ENCODE measurements around the gene PAH. TPM values are rescaled to one million over a fixed set of nuclear protein-coding genes. Genes with fewer than 3 reads are reported as not detected.

Gene PAH
- total RNA-seq, 2 donors from 2014 or later: 7.3 to 39.6 TPM

DNA sequence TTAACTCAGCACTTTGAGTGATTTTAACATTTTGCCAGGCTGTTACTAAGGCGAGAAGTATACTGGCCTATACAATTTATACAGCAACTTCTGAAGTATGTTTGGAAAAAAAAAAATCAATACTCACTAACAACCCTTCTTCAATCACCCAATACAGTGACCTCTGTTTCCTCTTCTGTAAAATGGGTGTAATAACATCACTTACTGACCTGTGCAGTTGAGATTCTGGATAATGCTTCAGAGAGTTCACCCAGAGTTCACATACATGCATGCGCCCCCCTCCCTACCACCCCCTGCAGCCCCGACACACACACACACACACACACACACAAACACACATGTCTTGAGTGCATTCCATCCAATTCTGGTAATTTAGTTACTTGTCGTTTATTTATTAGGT is 9.1 kb downstream of the PAH start:
- H3K36me3 ChIP-seq (replicated peaks in 1 of 2; ENCODE audit: insufficient read depth in 1 of 2, low read depth in 2 of 2): no peaks in the 10 kb centered on the region
- no peak for DNase-seq
- no peaks in the 10 kb centered on the region for H3K27me3 ChIP-seq
- H3K9me3 ChIP-seq: no peaks in the 10 kb centered on the region
- ATAC-seq: no peak
- intact Hi-C loops (cut with DNase I): no loop called here
- no peak overlapping the region for H3K27ac ChIP-seq
- H3K4me3 ChIP-seq: no peak overlapping the region
- H3K4me1 ChIP-seq: peaks cover 4% of the 10 kb centered on the region
- WGBS, 2 donors: 47 to 52% methylated on average over 4 of the region's 4 CpGs
- TF ChIP-seq, protein P1, sequence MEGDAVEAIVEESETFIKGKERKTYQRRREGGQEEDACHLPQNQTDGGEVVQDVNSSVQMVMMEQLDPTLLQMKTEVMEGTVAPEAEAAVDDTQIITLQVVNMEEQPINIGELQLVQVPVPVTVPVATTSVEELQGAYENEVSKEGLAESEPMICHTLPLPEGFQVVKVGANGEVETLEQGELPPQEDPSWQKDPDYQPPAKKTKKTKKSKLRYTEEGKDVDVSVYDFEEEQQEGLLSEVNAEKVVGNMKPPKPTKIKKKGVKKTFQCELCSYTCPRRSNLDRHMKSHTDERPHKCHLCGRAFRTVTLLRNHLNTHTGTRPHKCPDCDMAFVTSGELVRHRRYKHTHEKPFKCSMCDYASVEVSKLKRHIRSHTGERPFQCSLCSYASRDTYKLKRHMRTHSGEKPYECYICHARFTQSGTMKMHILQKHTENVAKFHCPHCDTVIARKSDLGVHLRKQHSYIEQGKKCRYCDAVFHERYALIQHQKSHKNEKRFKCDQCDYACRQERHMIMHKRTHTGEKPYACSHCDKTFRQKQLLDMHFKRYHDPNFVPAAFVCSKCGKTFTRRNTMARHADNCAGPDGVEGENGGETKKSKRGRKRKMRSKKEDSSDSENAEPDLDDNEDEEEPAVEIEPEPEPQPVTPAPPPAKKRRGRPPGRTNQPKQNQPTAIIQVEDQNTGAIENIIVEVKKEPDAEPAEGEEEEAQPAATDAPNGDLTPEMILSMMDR (IDR thresholded peaks at IDR 0.05): no peak
- no peak for TF ChIP-seq POLR2A (IDR thresholded peaks at IDR 0.05)

DNA sequence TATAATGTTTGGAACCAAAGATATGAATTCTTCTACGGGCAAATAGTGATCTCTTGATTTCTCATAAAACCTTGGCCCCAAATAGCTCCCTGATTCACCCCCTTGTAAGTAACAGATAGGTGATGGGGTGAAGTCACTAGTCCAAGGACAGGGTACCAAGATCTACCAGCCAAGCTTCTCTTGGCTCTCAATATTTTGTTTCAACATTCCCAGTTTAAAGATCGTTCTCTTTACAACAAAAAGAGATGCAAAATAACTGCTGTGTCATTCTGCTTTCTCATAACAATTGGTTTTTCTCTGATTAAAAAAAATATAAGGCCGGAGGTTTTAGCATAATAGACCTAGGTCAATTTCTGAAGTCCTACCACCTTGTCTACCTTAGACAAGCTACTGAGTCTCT is 11.8 kb downstream of the PAH start:
- DNase-seq (no peak), ATAC-seq (no peak)
- Histone ChIP-seq H3K4me3 (no peak overlapping the region), H3K9me3 (no peaks in the 10 kb centered on the region), H3K27me3 (no peaks in the 10 kb centered on the region), H3K4me1 (no peaks in the 10 kb centered on the region), H3K27ac (no peak overlapping the region), H3K36me3 (replicated peaks in 1 of 2; ENCODE audit: insufficient read depth in 1 of 2, low read depth in 2 of 2) (no peaks in the 10 kb centered on the region)
- TF ChIP-seq, protein P1 (IDR thresholded peaks at IDR 0.05): no peak
- no peak for TF ChIP-seq POLR2A (IDR thresholded peaks at IDR 0.05)
- intact Hi-C loops (cut with DNase I): no loop called here
- 64 to 73% methylated on average over 3 of the region's 3 CpGs for WGBS, 2 donors

DNA sequence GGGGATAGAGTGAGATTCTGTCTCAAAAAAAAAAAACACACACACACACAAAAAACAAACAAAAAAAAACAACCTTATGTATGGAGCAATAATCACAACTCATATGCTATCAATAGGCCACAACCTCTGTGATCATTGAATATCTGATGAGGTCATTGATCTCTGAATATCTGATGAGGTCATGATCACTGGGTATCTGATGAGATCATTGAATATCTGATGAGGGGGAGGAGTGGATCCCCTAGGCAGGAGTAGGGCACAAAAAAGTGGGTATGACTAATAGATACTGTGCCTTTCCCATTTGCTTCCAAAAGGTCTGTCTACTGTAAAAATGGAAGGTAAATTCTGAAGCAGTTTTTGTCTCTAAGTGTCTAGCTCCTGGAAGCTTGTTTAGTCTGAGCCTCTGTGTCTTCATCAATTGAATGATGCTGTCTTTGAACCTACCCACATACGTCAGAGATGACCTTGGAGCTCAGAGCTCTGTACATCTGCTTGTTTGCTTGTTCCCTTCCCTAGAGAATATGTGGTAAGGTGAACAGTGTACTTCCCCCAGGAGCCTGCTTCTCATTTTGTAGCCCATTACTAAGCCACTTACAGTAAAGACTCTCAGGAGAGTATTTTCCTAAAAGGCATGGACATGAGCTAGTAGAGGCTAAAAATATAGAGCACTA is 13.6 kb downstream of the PAH start:
- intact Hi-C loops (cut with DNase I): no loop called here
- DNase-seq (no peak), ATAC-seq (no peak)
- H3K36me3 ChIP-seq (replicated peaks in 1 of 2; ENCODE audit: insufficient read depth in 1 of 2, low read depth in 2 of 2): no peaks in the 10 kb centered on the region
- no peak overlapping the region for H3K27ac ChIP-seq
- no peaks in the 10 kb centered on the region for H3K9me3 ChIP-seq
- 28 to 29% methylated on average over 1 of the region's 1 CpG for WGBS, 2 donors
- TF ChIP-seq, protein P1 (IDR thresholded peaks at IDR 0.05): no peak
- TF ChIP-seq POLR2A (IDR thresholded peaks at IDR 0.05): no peak
- H3K4me3 ChIP-seq: no peak overlapping the region
- H3K4me1 ChIP-seq: peaks cover 3% of the 10 kb centered on the region
- no peaks in the 10 kb centered on the region for H3K27me3 ChIP-seq

DNA sequence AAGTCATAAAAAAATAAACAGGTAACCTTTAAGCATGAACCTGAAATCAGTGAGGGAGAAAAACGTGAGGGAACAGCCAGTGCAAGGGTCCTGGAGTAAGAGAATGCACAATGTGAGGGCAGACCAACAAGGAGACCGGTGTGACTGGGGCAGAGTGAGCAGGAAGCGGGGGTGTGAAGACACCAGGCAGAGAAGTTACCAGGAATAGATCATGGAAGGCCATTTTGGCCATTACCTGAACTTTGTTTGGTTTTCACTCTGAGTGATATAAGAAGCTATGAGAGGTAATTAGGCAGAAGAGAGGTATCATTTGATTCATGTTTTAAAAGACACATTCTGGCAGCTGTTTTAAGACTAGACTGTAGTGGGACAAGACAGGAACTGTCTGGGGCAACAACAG is 15.0 kb downstream of the PAH start:
- H3K4me1 ChIP-seq: peaks cover 3% of the 10 kb centered on the region
- intact Hi-C loops (cut with DNase I): no loop called here

More for the DNA sequence above, 15.0 kb downstream of the PAH start:
- 51 to 72% methylated on average over 3 of the region's 3 CpGs for WGBS, 2 donors
- Histone ChIP-seq H3K27me3 (no peaks in the 10 kb centered on the region), H3K9me3 (no peaks in the 10 kb centered on the region), H3K4me3 (no peak overlapping the region), H3K36me3 (replicated peaks in 1 of 2; ENCODE audit: insufficient read depth in 1 of 2, low read depth in 2 of 2) (no peaks in the 10 kb centered on the region), H3K27ac (no peak overlapping the region)
- DNase-seq: no peak
- no peak for ATAC-seq
- TF ChIP-seq POLR2A (IDR thresholded peaks at IDR 0.05): no peak
- TF ChIP-seq, protein P1 (IDR thresholded peaks at IDR 0.05): no peak

Data from body of pancreas (tissue), 4 donors.